Measurements from ENCODE around the gene CRHR1. TPM values are rescaled to one million over a fixed set of nuclear protein-coding genes. Genes with fewer than 3 reads are reported as not detected.

Gene CRHR1
- total and polyA plus RNA-seq, 10 of the 15 experiments (the other 5 are each of a cell fraction or from before 2014, with no cell fraction given) = 0.08 TPM; not detected in 9

DNA sequence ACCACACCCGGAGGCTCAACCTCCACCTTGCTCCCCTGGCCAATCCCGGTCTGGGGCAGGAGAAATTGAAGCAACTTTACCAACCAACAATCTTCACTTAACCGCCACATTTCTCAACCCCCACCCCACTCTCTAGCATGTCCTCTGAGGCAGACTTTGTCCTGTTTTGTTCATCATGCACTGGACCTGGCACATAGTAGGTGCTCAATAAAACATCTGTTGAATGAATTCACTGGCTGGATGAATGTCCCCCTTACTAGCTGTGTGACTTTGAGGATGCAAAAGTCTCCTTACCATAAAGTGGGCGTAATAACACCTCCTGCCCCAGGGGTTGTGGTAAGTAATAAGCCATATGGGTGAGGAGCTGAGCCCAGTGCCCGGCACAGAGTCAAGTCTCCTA is 66.3 kb downstream of the CRHR1 start (continued):
- TF ChIP-seq, protein P1, sequence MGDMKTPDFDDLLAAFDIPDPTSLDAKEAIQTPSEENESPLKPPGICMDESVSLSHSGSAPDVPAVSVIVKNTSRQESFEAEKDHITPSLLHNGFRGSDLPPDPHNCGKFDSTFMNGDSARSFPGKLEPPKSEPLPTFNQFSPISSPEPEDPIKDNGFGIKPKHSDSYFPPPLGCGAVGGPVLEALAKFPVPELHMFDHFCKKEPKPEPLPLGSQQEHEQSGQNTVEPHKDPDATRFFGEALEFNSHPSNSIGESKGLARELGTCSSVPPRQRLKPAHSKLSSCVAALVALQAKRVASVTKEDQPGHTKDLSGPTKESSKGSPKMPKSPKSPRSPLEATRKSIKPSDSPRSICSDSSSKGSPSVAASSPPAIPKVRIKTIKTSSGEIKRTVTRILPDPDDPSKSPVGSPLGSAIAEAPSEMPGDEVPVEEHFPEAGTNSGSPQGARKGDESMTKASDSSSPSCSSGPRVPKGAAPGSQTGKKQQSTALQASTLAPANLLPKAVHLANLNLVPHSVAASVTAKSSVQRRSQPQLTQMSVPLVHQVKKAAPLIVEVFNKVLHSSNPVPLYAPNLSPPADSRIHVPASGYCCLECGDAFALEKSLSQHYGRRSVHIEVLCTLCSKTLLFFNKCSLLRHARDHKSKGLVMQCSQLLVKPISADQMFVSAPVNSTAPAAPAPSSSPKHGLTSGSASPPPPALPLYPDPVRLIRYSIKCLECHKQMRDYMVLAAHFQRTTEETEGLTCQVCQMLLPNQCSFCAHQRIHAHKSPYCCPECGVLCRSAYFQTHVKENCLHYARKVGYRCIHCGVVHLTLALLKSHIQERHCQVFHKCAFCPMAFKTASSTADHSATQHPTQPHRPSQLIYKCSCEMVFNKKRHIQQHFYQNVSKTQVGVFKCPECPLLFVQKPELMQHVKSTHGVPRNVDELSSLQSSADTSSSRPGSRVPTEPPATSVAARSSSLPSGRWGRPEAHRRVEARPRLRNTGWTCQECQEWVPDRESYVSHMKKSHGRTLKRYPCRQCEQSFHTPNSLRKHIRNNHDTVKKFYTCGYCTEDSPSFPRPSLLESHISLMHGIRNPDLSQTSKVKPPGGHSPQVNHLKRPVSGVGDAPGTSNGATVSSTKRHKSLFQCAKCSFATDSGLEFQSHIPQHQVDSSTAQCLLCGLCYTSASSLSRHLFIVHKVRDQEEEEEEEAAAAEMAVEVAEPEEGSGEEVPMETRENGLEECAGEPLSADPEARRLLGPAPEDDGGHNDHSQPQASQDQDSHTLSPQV (IDR thresholded peaks at IDR 0.05) = no peak

DNA sequence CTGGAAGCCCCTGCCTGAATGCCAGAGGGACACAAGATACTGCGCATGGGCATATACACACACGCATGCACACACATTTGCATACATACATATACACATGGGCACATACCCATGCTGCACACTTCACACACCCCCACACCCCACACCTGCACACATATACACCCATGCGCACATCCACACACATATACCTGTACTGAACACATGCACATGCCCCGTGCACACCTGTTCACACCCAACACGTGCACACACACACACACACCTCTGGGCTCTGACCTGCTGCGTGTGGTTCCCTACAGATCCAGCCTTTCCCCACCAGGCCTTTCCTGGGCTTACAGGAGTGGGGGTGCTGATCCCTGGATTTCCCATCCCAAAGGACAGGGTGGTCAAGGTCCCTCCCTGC is 66.9 kb downstream of the CRHR1 start:
- ChIA-PET POLR2A (no interaction called here), SMC1A (ENCODE audit: uncharacterized antibody, unreplicated experiment) (no interaction called here), RAD21 (ENCODE audit: unreplicated experiment) (interaction anchor here (1.3 to 1.5 kb wide), 2 partner anchors 69 to 211 kb away, joined by 3 to 8 read pairs; no protein-coding TSS in a partner anchor), CTCF (interaction anchor here (0.6 to 3.1 kb wide), 6 partner anchors 13 to 211 kb away, joined by 4 to 15 read pairs (median 4); no protein-coding TSS in a partner anchor)
- H2AFZ ChIP-seq (ENCODE audit: control insufficient read depth, low read depth, low read length) = no peak overlapping the region
- intact Hi-C loops (cut with micrococcal nuclease; ENCODE audit: unreplicated experiment) = no loop called here
- no peaks in the 10 kb centered on the region for H3K79me2 ChIP-seq (ENCODE audit: control insufficient read depth, insufficient read depth, low read length)
- BruUV-seq (replicated peaks) = no TSS peak
- in situ Hi-C loops (cut with MboI) = no loop called here
- DNase-seq (ENCODE audit: low read depth, low spot score) = no peak
- H3K9ac ChIP-seq (ENCODE audit: control insufficient read depth, insufficient read depth, low read length) = no peak overlapping the region
- no peaks in the 10 kb centered on the region for H3K9me3 ChIP-seq (replicated peaks; ENCODE audit: control insufficient read depth, insufficient read depth, low read length)
- no peak for FAIRE-seq
- H3K4me1 ChIP-seq (ENCODE audit: control insufficient read depth, insufficient read depth, low read length) = no peaks in the 10 kb centered on the region
- no peak for TF ChIP-seq POLR2A (IDR thresholded peaks at IDR 0.05; ENCODE audit: low read depth, low read length)
- no peak overlapping the region for H3K4me3 ChIP-seq
- WGBS (ENCODE audit: insufficient coverage, insufficient replicate concordance, low lambda C conversion rate, missing lambda C conversion rate) = 9% methylated on average over 6 of the region's 6 CpGs
- no peaks in the 10 kb centered on the region for H4K20me1 ChIP-seq (ENCODE audit: control insufficient read depth, insufficient read depth)
- H3K27me3 ChIP-seq (replicated peaks in 1 of 2; ENCODE audit: control insufficient read depth in 2 of 2, insufficient read depth in 2 of 2, low read length in 1 of 2) = no peaks in the 10 kb centered on the region; a peak in 1 of 4 replicates
- no peak overlapping the region for H3K4me2 ChIP-seq (ENCODE audit: control insufficient read depth, insufficient read depth)
- no peak overlapping the region for H3K27ac ChIP-seq (ENCODE audit: control insufficient read depth, insufficient read depth)
- ATAC-seq = no peak
- no peaks in the 10 kb centered on the region for H3K36me3 ChIP-seq (ENCODE audit: control insufficient read depth in 2 of 2, insufficient read depth in 2 of 2, low read length in 1 of 2)

Data from GM12878 (cell line).